Activated T-helper 17 cell treated with anti-CD3 and anti-CD28 coated beads, Interleukin-2, amount 50 U/mL, for 72 hours (primary cell): ENCODE data around the gene PLB1. TPM values are rescaled to one million over a fixed set of nuclear protein-coding genes. Genes with fewer than 3 reads are reported as not detected.
"Not testable (repeated sequence)": the region's sequence is repeated elsewhere in the genome, so short reads cannot be mapped to it uniquely, and the experiment has no call there.

Experiments
- ATAC-seq: fragments of 150-1000 bp; cut with Tn5 transposase; replicated peaks from 2 replicates; pipeline ENCODE4 v1.10.0; 2021; ENCODE audit warnings: mild to moderate bottlenecking, moderate library complexity
- H3K27ac Mint-ChIP-seq: one replicate; pipeline ENCODE4 v1.8.0; 2022; ENCODE audit warnings: mixed read lengths
- H3K27me3 Mint-ChIP-seq: one replicate; pipeline ENCODE4 v1.8.0; 2022; ENCODE audit warnings: mixed read lengths
- H3K36me3 Mint-ChIP-seq: one replicate; pipeline ENCODE4 v1.8.0; 2022; ENCODE audit warnings: low read depth, mild to moderate bottlenecking, mixed read lengths
- H3K4me1 Mint-ChIP-seq: one replicate; pipeline ENCODE4 v1.8.0; 2022; ENCODE audit warnings: mixed read lengths
- H3K4me3 Mint-ChIP-seq: one replicate; pipeline ENCODE4 v1.8.0; 2022; ENCODE audit warnings: mild to moderate bottlenecking, mixed read lengths
- H3K9me3 Mint-ChIP-seq: one replicate; pipeline ENCODE4 v1.8.0; 2022; ENCODE audit warnings: mixed read lengths
- total RNA-seq, 2 donors: library from RNA; stranded (reverse); gene quantifications; one replicate each; pipeline ENCODE4 v1.2.3, GENCODE V29; 2022

The PLB1 gene
- total RNA-seq, 2 donors from 2014 or later: 0.61 to 0.90 TPM

- H3K4me1 Mint-ChIP-seq: peaks cover 17% of the 10 kb centered on the region
- H3K9me3 Mint-ChIP-seq: no peaks in the 10 kb centered on the region
- H3K4me3 Mint-ChIP-seq: no peak overlapping the region
- no peaks in the 10 kb centered on the region for H3K27me3 Mint-ChIP-seq
- H3K36me3 Mint-ChIP-seq: peaks cover 9% of the 10 kb centered on the region
- no peak for ATAC-seq
- no peak overlapping the region for H3K27ac Mint-ChIP-seq
These were observed 41.6 kb upstream of the PLB1 start for GRCh38 chr2:28454016-28454930.

- peaks cover 3% of the 10 kb centered on the region for H3K4me1 Mint-ChIP-seq
- no peak overlapping the region for H3K4me3 Mint-ChIP-seq
- peaks cover 3% of the 10 kb centered on the region for H3K27me3 Mint-ChIP-seq
- H3K9me3 Mint-ChIP-seq: no peaks in the 10 kb centered on the region
- ATAC-seq: no peak
- no peaks in the 10 kb centered on the region for H3K36me3 Mint-ChIP-seq
- no peak overlapping the region for H3K27ac Mint-ChIP-seq
These were observed 38.6 kb upstream of the PLB1 start for GRCh38 chr2:28457237-28457636.

- Mint-ChIP-seq H3K9me3 (no peaks in the 10 kb centered on the region), H3K4me3 (no peak overlapping the region), H3K27me3 (peaks cover 8% of the 10 kb centered on the region), H3K27ac (no peak overlapping the region), H3K36me3 (no peaks in the 10 kb centered on the region), H3K4me1 (peaks cover 25% of the 10 kb centered on the region)
- no peak for ATAC-seq
These were observed 34.8 kb upstream of the PLB1 start for GRCh38 chr2:28461056-28461455.

DNA sequence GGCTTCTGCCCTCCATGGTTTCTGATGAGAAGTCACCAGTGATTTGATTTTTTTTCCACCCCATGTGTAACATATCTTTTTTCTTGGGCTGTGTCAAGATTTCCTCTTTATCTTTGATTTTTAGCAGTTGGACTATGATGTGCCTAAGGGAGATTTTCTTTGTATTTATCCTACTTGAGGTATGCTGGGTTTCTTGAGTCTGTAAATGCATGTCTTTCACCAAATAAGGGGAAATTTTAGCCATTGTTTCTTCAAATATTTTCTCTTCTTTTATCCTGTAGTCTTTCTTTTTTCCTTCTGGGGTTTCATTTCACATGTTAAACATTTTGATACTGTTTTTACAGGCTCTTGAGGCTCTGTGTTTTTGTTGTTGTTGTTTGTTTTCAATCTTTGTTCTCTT, 33.7 kb upstream of the PLB1 start:
- no peaks in the 10 kb centered on the region for H3K9me3 Mint-ChIP-seq
- H3K27me3 Mint-ChIP-seq: peaks cover 8% of the 10 kb centered on the region
- H3K36me3 Mint-ChIP-seq: no peaks in the 10 kb centered on the region
- H3K27ac Mint-ChIP-seq: no peak overlapping the region
- peaks cover 25% of the 10 kb centered on the region for H3K4me1 Mint-ChIP-seq
- H3K4me3 Mint-ChIP-seq: no peak overlapping the region
- ATAC-seq: no peak

GRCh38 chr2:28463211-28463816, 32.5 kb upstream of the PLB1 start:
- Mint-ChIP-seq H3K9me3 (no peaks in the 10 kb centered on the region), H3K27ac (no peak overlapping the region), H3K4me1 (peaks cover 22% of the 10 kb centered on the region), H3K27me3 (peaks cover 11% of the 10 kb centered on the region), H3K4me3 (peak overlapping the region; percentile 42), H3K36me3 (no peaks in the 10 kb centered on the region)
- ATAC-seq: no peak

DNA sequence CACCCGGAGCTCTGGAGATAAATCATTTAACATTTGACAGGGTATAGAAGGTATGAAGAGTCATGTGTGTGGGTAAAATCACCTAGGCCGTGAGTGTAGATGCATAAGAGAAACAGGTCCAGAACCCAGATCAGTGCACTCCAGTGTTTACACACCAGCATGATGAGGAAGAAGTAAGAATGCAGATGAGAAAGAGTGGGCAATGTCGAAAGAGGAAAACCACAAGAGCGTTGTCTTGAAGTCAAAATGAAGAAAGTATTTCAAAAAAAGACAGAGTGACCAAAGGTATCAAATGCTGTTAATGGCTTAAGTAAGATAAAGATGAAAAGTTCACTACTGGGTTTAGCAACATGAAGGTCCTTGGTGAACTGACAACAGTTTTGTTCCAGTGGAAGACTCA, 32.0 kb upstream of the PLB1 start:
- H3K27ac Mint-ChIP-seq: peak overlapping the region; percentile 10
- ATAC-seq: peak; percentile 15
- peak overlapping the region; percentile 42 for H3K4me3 Mint-ChIP-seq
- peaks cover 22% of the 10 kb centered on the region for H3K4me1 Mint-ChIP-seq
- peaks cover 11% of the 10 kb centered on the region for H3K27me3 Mint-ChIP-seq
- no peaks in the 10 kb centered on the region for H3K9me3 Mint-ChIP-seq
- H3K36me3 Mint-ChIP-seq: no peaks in the 10 kb centered on the region

DNA sequence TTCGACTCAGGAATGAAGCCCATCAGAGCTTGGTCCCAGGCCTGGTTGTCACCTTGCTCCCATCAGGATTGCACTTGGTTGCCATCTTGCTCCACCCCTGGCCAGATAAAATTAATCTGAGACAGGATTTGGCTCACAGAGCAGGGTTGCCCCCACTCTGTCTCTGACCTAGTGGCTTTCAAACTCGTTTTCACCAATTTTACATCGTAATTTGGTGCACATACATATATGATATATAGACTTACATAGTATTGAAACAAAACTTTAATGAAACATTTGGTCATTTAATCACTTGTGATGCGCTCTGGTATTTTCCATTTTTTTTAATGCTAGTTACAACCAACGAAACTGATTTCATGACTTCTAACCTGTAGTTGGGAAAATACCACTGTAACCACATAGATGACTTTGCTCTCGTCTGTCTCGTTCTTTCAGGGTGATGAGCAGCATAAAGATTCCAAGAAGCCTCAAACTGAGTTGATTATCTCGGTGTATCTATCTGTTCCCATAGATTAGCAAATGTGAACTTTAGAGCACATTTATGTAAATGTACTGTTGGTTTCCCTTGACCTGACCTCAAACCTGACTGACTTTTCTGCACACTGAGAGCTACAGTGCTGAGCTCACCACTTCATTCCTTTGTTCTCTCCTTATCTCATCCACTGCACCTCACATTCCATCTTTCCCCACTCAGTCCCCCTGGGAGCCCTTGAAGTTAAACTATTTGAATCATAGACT, 30.5 kb upstream of the PLB1 start:
- Mint-ChIP-seq H3K27ac (peak overlapping the region; percentile 59), H3K4me1 (peaks cover 27% of the 10 kb centered on the region), H3K27me3 (peaks cover 11% of the 10 kb centered on the region), H3K9me3 (no peaks in the 10 kb centered on the region), H3K4me3 (peak overlapping the region; percentile 42), H3K36me3 (no peaks in the 10 kb centered on the region)
- peak; percentile 96 for ATAC-seq

DNA sequence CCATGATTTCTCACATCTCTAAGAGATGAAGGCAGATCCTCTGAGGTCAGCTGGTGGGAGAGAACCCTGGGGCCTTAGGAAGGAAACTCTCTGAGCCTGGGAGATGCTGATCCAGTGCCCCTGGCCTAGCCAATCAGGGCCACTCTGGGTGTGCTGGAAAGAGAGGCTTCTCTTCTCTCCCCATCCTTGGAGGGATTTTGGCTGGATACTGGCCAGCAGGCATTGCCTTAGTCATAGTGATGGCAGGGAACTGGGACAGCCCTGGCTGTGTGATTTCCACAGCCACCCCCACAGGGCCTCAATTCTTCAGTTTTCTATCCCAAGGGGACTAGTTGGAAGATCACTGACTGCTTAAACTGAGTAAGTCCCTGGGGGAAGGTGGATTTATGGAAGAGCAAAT, 26.6 kb upstream of the PLB1 start:
- Mint-ChIP-seq H3K36me3 (no peaks in the 10 kb centered on the region), H3K27ac (peak overlapping the region; percentile 52), H3K4me1 (peaks cover 25% of the 10 kb centered on the region)

GRCh38 chr2:28469947-28470535, 25.8 kb upstream of the PLB1 start:
- H3K36me3 Mint-ChIP-seq: no peaks in the 10 kb centered on the region
- H3K27ac Mint-ChIP-seq: peak overlapping the region; percentile 52
- peaks cover 19% of the 10 kb centered on the region for H3K4me1 Mint-ChIP-seq
- ATAC-seq: no peak
- H3K9me3 Mint-ChIP-seq: no peaks in the 10 kb centered on the region
- H3K27me3 Mint-ChIP-seq: peaks cover 3% of the 10 kb centered on the region
- no peak overlapping the region for H3K4me3 Mint-ChIP-seq

More for the DNA sequence above, 26.6 kb upstream of the PLB1 start:
- Mint-ChIP-seq H3K9me3 (no peaks in the 10 kb centered on the region), H3K4me3 (no peak overlapping the region), H3K27me3 (peaks cover 3% of the 10 kb centered on the region)
- no peak for ATAC-seq

DNA sequence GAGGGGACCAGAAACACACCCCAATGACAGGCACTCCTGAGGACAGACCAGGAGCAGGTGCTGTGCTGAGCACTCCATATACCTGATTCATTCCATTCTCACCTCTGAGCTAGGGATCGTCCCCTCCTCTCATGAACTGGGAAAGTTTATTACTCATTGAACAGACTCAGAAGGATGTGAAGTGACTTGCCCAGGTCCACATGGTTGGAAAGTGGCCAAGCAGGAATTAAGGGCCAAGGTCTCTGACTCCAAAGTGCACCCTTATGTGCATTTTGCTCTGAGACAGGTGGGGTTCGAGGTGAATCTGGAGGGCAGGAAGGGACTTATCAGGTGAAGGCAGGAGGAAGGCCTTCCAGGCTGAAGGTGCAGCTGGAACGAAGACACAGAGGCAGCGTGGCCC, 25.1 kb upstream of the PLB1 start:
- Mint-ChIP-seq H3K4me1 (peaks cover 11% of the 10 kb centered on the region), H3K27ac (peak overlapping the region; percentile 21), H3K9me3 (no peaks in the 10 kb centered on the region), H3K4me3 (no peak overlapping the region), H3K27me3 (peaks cover 3% of the 10 kb centered on the region), H3K36me3 (no peaks in the 10 kb centered on the region)
- peak; percentile 77 for ATAC-seq

DNA sequence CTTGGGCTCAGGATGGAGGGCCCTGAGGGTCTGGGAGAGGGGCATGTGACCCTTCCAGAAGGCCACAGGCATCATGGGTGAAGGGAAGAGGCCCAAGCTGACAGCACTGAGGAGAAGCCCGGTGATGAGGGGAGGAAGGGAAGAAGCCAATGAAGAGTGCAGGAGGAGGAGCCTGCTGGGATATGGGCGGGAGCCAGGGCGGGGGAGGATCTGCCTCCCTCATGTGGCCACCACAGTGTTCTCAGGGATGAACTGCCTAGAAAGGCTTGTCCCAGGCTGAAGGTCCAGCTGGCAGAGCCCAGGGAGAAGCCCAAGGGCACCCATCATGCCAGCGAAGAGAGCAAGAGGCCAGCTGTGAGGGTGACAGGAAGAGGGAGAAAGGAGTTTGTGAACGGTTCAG, 24.6 kb upstream of the PLB1 start:
- Mint-ChIP-seq H3K27me3 (peaks cover 3% of the 10 kb centered on the region), H3K4me1 (peaks cover 10% of the 10 kb centered on the region), H3K4me3 (no peak overlapping the region), H3K27ac (peak overlapping the region; percentile 21), H3K9me3 (no peaks in the 10 kb centered on the region), H3K36me3 (no peaks in the 10 kb centered on the region)
- ATAC-seq: no peak

GRCh38 chr2:28471701-28472236, 24.1 kb upstream of the PLB1 start:
- Mint-ChIP-seq H3K27me3 (peaks cover 3% of the 10 kb centered on the region), H3K4me3 (no peak overlapping the region), H3K36me3 (no peaks in the 10 kb centered on the region), H3K9me3 (no peaks in the 10 kb centered on the region), H3K27ac (no peak overlapping the region), H3K4me1 (peaks cover 10% of the 10 kb centered on the region)
- no peak for ATAC-seq

DNA sequence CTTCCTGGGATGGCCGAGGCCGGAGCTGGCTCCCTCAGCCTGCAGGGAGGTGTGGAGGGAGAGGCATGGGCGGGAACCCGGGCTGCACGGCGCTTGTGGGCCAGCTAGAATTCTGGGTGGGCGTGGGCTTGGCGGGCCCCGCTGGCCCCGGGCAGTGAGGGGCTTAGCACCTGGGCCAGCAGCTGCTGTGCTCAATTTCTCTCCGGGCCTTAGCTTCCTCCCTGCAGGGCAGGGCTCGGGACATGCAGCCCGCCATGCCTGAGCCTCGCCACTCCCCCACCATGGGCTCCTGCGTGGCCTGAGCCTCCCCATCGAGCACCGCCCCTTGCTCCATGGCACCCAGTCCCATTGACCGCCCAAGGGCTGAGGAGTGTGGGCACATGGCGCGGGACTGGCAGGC, 23.2 kb upstream of the PLB1 start:
- H3K9me3 Mint-ChIP-seq, H3K27ac Mint-ChIP-seq, H3K4me3 Mint-ChIP-seq, ATAC-seq, H3K36me3 Mint-ChIP-seq, H3K27me3 Mint-ChIP-seq: not testable (repeated sequence)
- H3K4me1 Mint-ChIP-seq: peaks cover 10% of the 10 kb centered on the region

DNA sequence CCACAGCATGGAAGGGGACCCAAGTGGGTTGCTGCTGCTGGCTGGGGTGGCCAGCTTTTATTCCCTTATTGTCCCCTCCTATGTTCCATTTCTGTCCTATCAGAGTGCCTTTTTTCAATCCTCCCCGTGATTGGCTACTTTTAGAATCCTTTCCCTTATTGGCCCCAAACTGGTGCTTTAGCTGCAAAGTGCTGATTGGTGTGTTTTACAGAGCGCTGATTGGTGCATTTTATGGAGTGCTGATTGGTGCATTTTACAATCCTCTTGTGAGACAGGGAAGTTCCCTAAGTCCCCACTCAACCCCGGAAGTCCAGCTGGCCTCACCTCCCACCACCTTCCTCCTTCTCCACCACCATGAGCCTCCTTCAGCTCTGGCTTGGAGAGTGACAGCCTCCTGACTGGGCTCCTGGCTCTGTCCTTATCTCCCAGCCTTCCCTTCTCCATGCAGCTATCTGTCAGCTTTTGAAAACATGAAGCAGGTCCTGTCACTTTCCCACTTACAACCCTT, 20.7 kb upstream of the PLB1 start:
- Mint-ChIP-seq H3K27ac (no peak overlapping the region), H3K4me3 (no peak overlapping the region), H3K4me1 (peaks cover 7% of the 10 kb centered on the region), H3K9me3 (no peaks in the 10 kb centered on the region), H3K27me3 (no peaks in the 10 kb centered on the region), H3K36me3 (no peaks in the 10 kb centered on the region)
- ATAC-seq: no peak
